B cell (primary cell): ENCODE results near the gene PALS2. TPM values are rescaled to one million over a fixed set of nuclear protein-coding genes. Genes with fewer than 3 reads are reported as not detected.
A peak's percentile ranks its signal among the peaks of the same experiment; 100 is the strongest.

Source experiments
- ATAC-seq: fragments of 200-7000 bp; cut with Tn5 transposase; one replicate; pipeline ENCODE4 v1.10.0; 2021; ENCODE audit warnings: low read depth, mild to moderate bottlenecking, moderate number of reproducible peaks, moderate library complexity
- CTCF ChIA-PET: fragments of 350-600 bp; sonication (Branson Sonifier 250); formaldehyde crosslinking; loops from one replicate; lab custom pipeline; 2021; ENCODE audit warnings: antibody characterized with exemption, inconsistent platforms; lab: Charles Lee
- POLR2A ChIA-PET: fragments of 350-600 bp; sonication (Branson Sonifier 250); formaldehyde crosslinking; loops from one replicate; lab custom pipeline; 2021; ENCODE audit warnings: antibody characterized with exemption; lab: Charles Lee
- DNase-seq: peaks from one replicate; pipeline ENCODE4 v3.0.0; 2013
- H2AFZ ChIP-seq: 2 replicates; pipeline ENCODE4 v1.6.1; 2012; ENCODE audit warnings: mild to moderate bottlenecking, low read depth, low read length; ENCODE audit not compliant: insufficient read depth, poor library complexity, severe bottlenecking
- H3K27ac ChIP-seq, 2 donors: 1 replicate in 1 of 2; 2 replicates in 1 of 2; pipeline ENCODE4 v1.5.1; 2012 to 2013; ENCODE audit warnings: low read length in 2 of 2, mild to moderate bottlenecking in 2 of 2, moderate library complexity in 1 of 2
- H3K27me3 ChIP-seq, 4 experiments: fragments of 200-600 bp in 1 of 4; sonication (generic) in 1 of 4; replicated peaks in 1 of 4; 1 replicate in 2 of 4; 2 replicates in 2 of 4; pipeline versions ENCODE4 v1.6.1 to v1.7.0; 2013 to 2016; ENCODE audit warnings: low read length in 3 of 4, mild to moderate bottlenecking in 2 of 4, mixed read lengths in 1 of 4, moderate library complexity in 1 of 4; ENCODE audit not compliant: insufficient read depth in 4 of 4, control insufficient read depth in 3 of 4; ENCODE audit errors: control extremely low read depth in 1 of 4
- H3K36me3 ChIP-seq, 2 experiments: replicated peaks in 1 of 2; 1 replicate in 1 of 2; 2 replicates in 1 of 2; pipeline versions ENCODE4 v1.6.1 to v1.7.1; 2013; ENCODE audit warnings: low read length in 1 of 2; ENCODE audit not compliant: insufficient read depth in 2 of 2, control insufficient read depth in 1 of 2; ENCODE audit errors: control extremely low read depth in 1 of 2, extremely low read depth in 1 of 2
- H3K4me1 ChIP-seq, 2 donors: fragments of 200-600 bp in 1 of 2; sonication (generic) in 1 of 2; 1 replicate in 1 of 2; 2 replicates in 1 of 2; pipeline versions ENCODE4 v1.5.1 to v1.6.1; 2013 to 2017; ENCODE audit warnings: low read length in 2 of 2; ENCODE audit not compliant: control insufficient read depth in 2 of 2, insufficient read depth in 2 of 2
- H3K4me2 ChIP-seq: replicated peaks from 2 replicates; pipeline ENCODE3; 2012; ENCODE audit warnings: mild to moderate bottlenecking, low read depth, low read length; ENCODE audit not compliant: poor library complexity, severe bottlenecking
- H3K4me3 ChIP-seq, 5 experiments: fragments of 200-600 bp in 1 of 5; sonication (generic) in 1 of 5; 1 replicate in 3 of 5; 2 replicates in 2 of 5; pipeline versions ENCODE4 v1.5.1 to v1.7.0; 2011 to 2016; ENCODE audit warnings: low read length in 4 of 5, mild to moderate bottlenecking in 4 of 5, low read depth in 2 of 5, control low read depth in 1 of 5, moderate library complexity in 1 of 5; ENCODE audit not compliant: insufficient read depth in 1 of 5; ENCODE audit errors: control extremely low read depth in 1 of 5, extremely low read depth in 1 of 5
- H3K79me2 ChIP-seq: fragments of 200-600 bp; sonication (generic); one replicate; pipeline ENCODE4 v1.6.0; 2016; ENCODE audit warnings: low read length; ENCODE audit not compliant: control insufficient read depth, insufficient read depth
- H3K9ac ChIP-seq: fragments of 200-600 bp; sonication (generic); 2 replicates; pipeline ENCODE4 v1.6.1; 2017; ENCODE audit warnings: mild to moderate bottlenecking, low read length, moderate library complexity
- H3K9me3 ChIP-seq, 3 donors: one replicate each; pipeline versions ENCODE4 v1.6.1 to v1.7.1; 2013; ENCODE audit warnings: low read length in 2 of 3; ENCODE audit not compliant: control insufficient read depth in 2 of 3, insufficient read depth in 1 of 3; ENCODE audit errors: control extremely low read depth in 1 of 3
- H4K20me1 ChIP-seq: 2 replicates; pipeline ENCODE4 v1.6.0; 2012; ENCODE audit warnings: mild to moderate bottlenecking, low read length; ENCODE audit not compliant: insufficient read depth, control insufficient read depth, poor library complexity, severe bottlenecking
- H3K27ac Mint-ChIP-seq: one replicate; pipeline ENCODE4 v1.8.0; 2021; ENCODE audit warnings: mixed read lengths
- H3K27me3 Mint-ChIP-seq: one replicate; pipeline ENCODE4 v1.8.0; 2021; ENCODE audit warnings: mixed read lengths
- H3K4me1 Mint-ChIP-seq: one replicate; pipeline ENCODE4 v1.8.0; 2021; ENCODE audit warnings: mixed read lengths
- H3K4me3 Mint-ChIP-seq: one replicate; pipeline ENCODE4 v1.8.0; 2021; ENCODE audit warnings: mixed read lengths
- H3K9me3 Mint-ChIP-seq: one replicate; pipeline ENCODE4 v1.8.0; 2022; ENCODE audit warnings: mixed read lengths; ENCODE audit not compliant: insufficient read depth
- CTCF ChIP-seq: fragments of 200-600 bp; IDR thresholded peaks from one replicate; pipeline ENCODE4 v1.8.0; 2022; ENCODE audit warnings: antibody characterized with exemption, mild to moderate bottlenecking
- EZH2 ChIP-seq: IDR thresholded peaks from 2 replicates; pipeline ENCODE4 v1.6.1; 2012; ENCODE audit warnings: borderline replicate concordance, low read depth, mild to moderate bottlenecking, moderate library complexity, low read length; ENCODE audit not compliant: insufficient read depth, poor library complexity, severe bottlenecking
- WGBS: methylation state at CpG from one replicate; pipeline ENCODE4 v1.1.5; 2013; ENCODE audit warnings: missing lambda C conversion rate; ENCODE audit not compliant: insufficient coverage; 5-methylcytosine and 5-hydroxymethylcytosine counted together
- intact Hi-C: fragments of 100-400 bp; cut with micrococcal nuclease; formaldehyde crosslinking; loops from one replicate; pipeline ENCODE4 v1.10.0; 2022
- polyA plus RNA-seq: library from polyadenylated mRNA; depleted of rRNA; stranded (reverse); fragments of >200 nt; gene quantifications from 2 replicates; pipeline ENCODE4 v1.2.3, GENCODE V29; 2012
- total RNA-seq, 2 donors: library from RNA; stranded (reverse); fragments of 120-200 nt in 1 of 2; gene quantifications; 1 replicate in 1 of 2; 2 replicates in 1 of 2; pipeline versions ENCODE4 v1.2.3 to v1.2.4, GENCODE V29; 2013 to 2022

The PALS2 gene
- total and polyA plus RNA-seq, 2 donors (not counting 1 experiment from before 2014, with no cell fraction given): 4.8 to 54.2 TPM

- H3K4me3 ChIP-seq: peak overlapping the region in 1 of 5 experiments; percentile 85
- no peak overlapping the region for H3K27ac ChIP-seq
- Mint-ChIP-seq H3K4me1 (peaks cover 54% of the 10 kb centered on the region), H3K9me3 (no peaks in the 10 kb centered on the region), H3K27me3 (peaks cover 4% of the 10 kb centered on the region), H3K27ac (no peak overlapping the region), H3K4me3 (peak overlapping the region; percentile 91)
- intact Hi-C loops: loop anchor here (2.0 to 10.0 kb wide), 7 partner anchors 20 to 1040 kb away; partner anchors contain the start of genes CCDC126, CYCS, FAM221A and TRA2A
- DNase-seq (peak; percentile 9), ATAC-seq (no peak)
- H3K27me3 ChIP-seq: no peaks in the 10 kb centered on the region
- no CpG with 5 or more reads among the region's 4 CpGs for WGBS
- H3K36me3 ChIP-seq: no peaks in the 10 kb centered on the region
- H3K9me3 ChIP-seq: no peaks in the 10 kb centered on the region
- peaks cover 6% of the 10 kb centered on the region for H4K20me1 ChIP-seq
- TF ChIP-seq CTCF (no peak), EZH2 (no peak)
- H3K4me1 ChIP-seq: peaks cover 29 to 42% of the 10 kb centered on the region in 2 donors
- H3K9ac ChIP-seq: peak overlapping the region; percentile 87
- H2AFZ ChIP-seq: peak overlapping the region; percentile 89
- H3K4me2 ChIP-seq: peak overlapping the region; percentile 93
- POLR2A ChIA-PET: no interaction called here
- peaks cover 36% of the 10 kb centered on the region for H3K79me2 ChIP-seq
- CTCF ChIA-PET: interaction anchor here (0.6 to 5.5 kb wide), 6 partner anchors 13 to 519 kb away, joined by 3 to 45 read pairs (median 3); no protein-coding TSS in a partner anchor
These were observed 1.7 kb downstream of the PALS2 start for GRCh38 chr7:24574950-24575349.

GRCh38 chr7:24576171-24577025, 3.1 kb downstream of the PALS2 start:
- no peak overlapping the region for H2AFZ ChIP-seq
- H3K4me3 Mint-ChIP-seq: peak overlapping the region; percentile 44
- POLR2A ChIA-PET: no interaction called here
- WGBS: no CpG with 5 or more reads among the region's 2 CpGs
- no peaks in the 10 kb centered on the region for H3K27me3 Mint-ChIP-seq
- intact Hi-C loops: loop anchor here (1.0 to 10.0 kb wide), 4 partner anchors 89 to 1042 kb away; partner anchors contain the start of genes FAM221A and TRA2A
- ATAC-seq (no peak), DNase-seq (peak; percentile 56)
- peaks cover 50% of the 10 kb centered on the region for H3K79me2 ChIP-seq
- H3K4me1 Mint-ChIP-seq: peaks cover 59% of the 10 kb centered on the region
- H3K9me3 ChIP-seq: no peaks in the 10 kb centered on the region
- CTCF ChIA-PET: interaction anchor here (0.5 to 5.5 kb wide), 16 partner anchors 9 to 522 kb away, joined by 3 to 45 read pairs (median 4); no protein-coding TSS in a partner anchor
- TF ChIP-seq EZH2 (no peak), CTCF (peak; percentile 67)
- H3K9me3 Mint-ChIP-seq: no peaks in the 10 kb centered on the region
- no peak overlapping the region for H3K27ac ChIP-seq
- H4K20me1 ChIP-seq: peaks cover 6% of the 10 kb centered on the region
- H3K4me1 ChIP-seq: peaks cover 29 to 42% of the 10 kb centered on the region in 2 donors
- H3K4me3 ChIP-seq: no peak overlapping the region
- H3K9ac ChIP-seq: no peak overlapping the region
- no peak overlapping the region for H3K27ac Mint-ChIP-seq
- no peaks in the 10 kb centered on the region for H3K27me3 ChIP-seq
- H3K36me3 ChIP-seq: no peaks in the 10 kb centered on the region
- H3K4me2 ChIP-seq: peak overlapping the region; percentile 20
